ENCODE data around the gene LZIC. TPM values are rescaled to one million over a fixed set of nuclear protein-coding genes. Genes with fewer than 3 reads are reported as not detected.
"Not testable (repeated sequence)": the region's sequence is repeated elsewhere in the genome, so short reads cannot be mapped to it uniquely, and the experiment has no call there.

The LZIC gene
- 22.4 and 24.2 TPM in 2 replicates for total RNA-seq (2014; rRNA removed; shearing (Covaris generic))
- polyA plus RNA-seq (2015; cell fraction: cytosol; rRNA removed) = 30.8 and 38.1 TPM in 2 replicates
- polyA plus RNA-seq (2015; cell fraction: nucleus; rRNA removed) = 14.2 and 17.9 TPM in 2 replicates

DNA sequence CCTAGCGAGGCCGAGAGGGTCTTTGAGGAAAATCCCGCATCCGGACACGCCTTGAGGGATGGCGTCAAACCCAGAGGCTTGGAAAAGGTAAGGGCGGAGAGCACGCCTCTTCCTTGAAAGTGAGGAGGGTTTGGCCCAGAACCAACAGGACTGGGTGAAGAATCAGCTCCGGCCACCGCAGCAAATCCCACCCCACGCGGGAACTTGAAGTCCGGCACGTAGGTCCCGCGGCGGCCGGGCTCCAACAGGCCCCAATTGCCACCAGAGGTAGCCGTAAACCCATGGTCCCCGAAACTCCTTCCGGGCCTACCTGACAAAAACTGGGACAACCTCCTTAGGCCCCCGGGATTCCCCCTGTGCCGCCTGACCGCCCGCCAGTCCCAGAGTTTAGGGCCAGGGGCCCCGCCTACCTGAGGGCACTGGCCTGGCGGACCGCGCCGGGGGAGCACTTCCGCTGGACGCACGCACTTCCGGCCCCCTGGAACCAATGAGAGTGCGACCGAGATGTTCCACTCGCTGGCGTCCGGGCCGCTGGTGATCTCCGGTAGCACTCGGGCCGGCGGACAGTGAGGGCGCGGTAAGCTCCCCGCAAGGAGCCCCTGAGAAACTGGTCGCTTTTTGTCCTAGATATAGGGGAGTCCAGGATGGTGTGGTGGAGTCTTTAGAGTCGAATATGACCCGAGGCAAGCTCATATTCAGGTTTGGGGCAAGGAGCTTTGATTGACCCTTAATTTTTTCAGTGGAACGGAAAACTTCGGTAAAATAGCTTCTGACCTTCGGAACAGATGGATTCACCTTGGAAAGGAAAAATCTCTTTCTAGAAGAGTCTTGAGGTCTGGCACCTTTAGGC, at the start of gene LZIC, which contains the start of gene NMNAT1:
TSS of gene LZIC (minus strand) at position 453 of the 850 bp plus-strand sequence. CDS start 6,772 bp downstream, outside the sequence.
TSS of gene NMNAT1 (plus strand) at position 537 of the 850 bp plus-strand sequence. CDS start 28,599 bp downstream, outside the sequence.
- DNase-seq (ENCODE audit: low read depth) = peak; percentile 89

GRCh38 chr1:9992910-9993309, 49.7 kb upstream of the LZIC start:
- DNase-seq (ENCODE audit: low read depth) = no peak

GRCh38 chr1:9990944-9991343, 47.8 kb upstream of the LZIC start:
- DNase-seq (ENCODE audit: low read depth) = peak; percentile 33

DNA sequence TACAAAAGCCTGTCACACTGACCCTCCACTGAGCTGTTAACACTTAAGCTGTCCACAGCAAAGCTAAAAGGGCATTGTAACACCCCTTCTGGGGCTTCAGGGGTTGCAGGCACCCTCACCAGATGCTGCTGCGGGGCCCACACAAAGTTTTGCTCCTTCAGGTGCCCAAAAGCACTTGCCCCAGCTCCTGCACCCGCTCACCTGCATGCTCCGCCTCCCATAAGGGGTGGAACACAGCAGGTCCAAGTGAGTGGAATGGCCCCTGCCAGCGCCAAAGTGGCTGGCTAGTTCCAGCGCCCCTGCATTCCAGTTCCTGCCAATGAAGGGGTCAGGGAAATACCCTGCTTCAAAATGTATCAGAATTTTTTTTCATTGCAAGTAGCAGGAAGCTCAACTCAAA, 46.6 kb upstream of the LZIC start:
- no peak for DNase-seq (ENCODE audit: low read depth)

DNA sequence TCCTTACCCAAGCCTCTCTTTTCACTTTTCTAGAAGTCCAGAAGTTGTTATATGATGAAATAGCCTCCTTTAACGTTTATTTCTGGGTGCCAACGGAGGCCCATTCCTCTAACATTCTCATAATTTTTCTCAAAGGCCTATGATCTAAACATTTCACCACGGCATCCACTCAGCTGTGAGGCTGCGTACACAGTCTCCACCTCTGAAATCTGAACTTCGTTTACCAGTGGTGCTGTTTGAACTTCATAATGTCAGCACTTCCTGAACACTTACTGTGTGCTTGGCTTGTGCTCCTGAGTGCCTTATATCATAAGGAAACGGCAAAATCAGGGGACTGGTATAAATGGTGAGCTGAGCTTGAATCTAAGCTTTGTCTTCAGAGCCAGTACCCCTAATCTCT, 41.8 kb upstream of the LZIC start:
- no peak for DNase-seq (ENCODE audit: low read depth)

- DNase-seq (ENCODE audit: low read depth) = no peak
These were observed 41.1 kb upstream of the LZIC start for GRCh38 chr1:9984253-9984652.

GRCh38 chr1:9960706-9961562, 17.7 kb upstream of the LZIC start:
- DNase-seq (ENCODE audit: low read depth) = no peak

DNA sequence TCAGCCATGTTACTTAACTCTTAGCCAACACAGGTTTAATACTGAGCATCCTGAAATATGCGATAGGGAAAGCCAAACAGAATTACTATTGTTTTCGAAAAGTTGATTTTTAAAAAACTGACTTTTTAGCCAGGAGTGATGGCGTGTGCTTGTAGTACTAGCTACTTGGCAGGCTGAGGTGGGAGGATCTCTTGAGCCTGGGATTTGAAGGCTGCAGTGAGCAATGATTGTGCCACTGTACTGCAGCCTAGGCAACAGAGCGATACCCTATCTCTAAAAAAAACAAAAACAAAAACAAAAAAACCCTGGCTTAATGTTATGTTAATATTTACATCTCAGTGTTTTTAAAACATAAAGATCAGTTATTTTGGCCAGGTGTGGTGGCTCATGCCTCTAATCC, 16.8 kb upstream of the LZIC start:
- no peak for DNase-seq (ENCODE audit: low read depth)

- no peak for DNase-seq (ENCODE audit: low read depth)
These were observed 14.5 kb upstream of the LZIC start for GRCh38 chr1:9957726-9958125.

DNA sequence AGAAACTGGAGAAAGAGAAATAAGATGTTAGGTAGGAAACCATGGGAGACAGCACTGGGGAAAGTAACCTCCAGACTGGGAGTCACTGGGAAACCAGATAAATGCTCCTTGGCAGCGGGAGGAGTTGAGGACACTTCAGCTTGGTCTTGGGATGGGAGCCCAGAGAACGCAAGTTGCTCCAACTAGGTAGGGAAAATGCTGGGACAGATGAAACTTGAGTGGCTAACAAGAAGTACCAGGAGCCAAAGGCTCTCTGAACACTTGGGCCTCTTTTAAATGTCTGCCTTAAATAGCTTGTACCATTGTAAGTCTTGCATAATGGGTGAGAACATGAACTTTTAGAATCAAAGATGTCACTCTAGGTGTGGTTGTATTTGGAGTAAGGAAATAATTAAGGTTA, 3.1 kb upstream of the LZIC start:
- no peak for DNase-seq (ENCODE audit: low read depth)

DNA sequence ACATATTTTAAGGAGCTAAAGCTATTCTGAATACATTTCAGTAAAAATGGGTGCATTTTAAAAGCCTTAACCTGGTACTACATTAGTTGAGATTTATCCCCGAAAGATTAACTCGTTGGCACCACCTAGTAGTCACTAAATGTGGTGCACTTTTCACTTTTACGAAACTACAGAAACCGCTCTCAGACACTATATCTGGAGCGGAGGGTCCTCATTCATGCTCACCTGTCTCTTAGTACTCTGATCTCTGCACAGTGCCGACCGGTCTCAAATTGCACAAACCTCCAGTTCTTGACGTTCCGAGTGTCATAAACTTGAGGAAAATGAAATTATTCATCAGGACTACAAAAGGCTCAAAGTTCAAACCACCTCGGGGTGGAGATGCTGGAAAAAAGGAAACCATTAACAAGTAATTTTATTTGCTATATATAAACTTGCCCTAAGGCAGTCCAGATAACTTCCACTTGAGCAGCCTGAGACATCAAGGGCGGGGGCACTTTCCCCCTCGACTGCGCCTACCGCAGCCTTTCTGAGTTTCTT, 722 bp downstream of the LZIC start:
- peak; percentile 60 for DNase-seq (ENCODE audit: low read depth)

DNA sequence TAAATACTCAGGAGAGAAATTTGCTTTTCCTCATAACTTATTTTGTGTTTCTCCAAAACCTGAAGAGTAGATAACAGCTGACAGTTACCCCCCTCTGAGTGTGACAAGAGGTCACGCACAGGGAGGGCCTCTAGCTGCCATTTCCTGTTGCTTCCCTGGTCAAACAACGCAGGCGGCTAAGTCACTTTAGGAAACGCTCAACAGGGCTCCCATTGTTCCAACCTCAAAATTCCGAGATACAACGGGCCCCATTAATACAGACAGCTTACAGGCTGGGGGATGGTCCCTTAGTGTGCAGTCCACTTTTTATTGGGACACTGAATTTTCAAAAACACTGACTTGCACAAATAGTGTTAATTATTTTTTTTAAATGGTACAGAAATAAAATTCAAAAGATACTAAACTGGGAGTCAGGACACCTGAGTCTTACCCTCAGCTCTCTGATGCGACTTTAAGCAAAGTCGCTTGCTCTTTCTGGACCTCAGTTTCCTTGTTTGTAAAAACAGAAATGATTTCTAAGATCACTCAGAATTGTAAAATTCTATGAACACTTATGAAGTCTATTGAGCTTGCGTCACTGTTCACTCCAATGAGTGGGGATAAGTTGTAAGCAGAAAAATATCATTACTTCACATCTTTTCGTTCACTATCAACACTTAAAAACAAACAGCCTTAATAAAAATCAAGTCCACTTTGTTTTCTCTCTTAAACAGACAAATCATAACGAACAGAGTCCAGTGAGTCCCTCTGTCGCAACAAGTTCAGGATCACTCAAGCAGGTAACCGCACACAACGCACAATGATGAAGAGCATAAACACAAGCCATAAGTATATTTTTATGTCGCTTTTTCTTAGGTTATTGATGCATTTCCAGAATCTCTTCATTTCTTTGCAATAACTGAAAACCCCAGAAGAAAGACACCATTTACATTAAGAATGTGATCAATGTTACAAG, 13.5 kb downstream of the LZIC start:
- no peak for DNase-seq (ENCODE audit: low read depth)

DNA sequence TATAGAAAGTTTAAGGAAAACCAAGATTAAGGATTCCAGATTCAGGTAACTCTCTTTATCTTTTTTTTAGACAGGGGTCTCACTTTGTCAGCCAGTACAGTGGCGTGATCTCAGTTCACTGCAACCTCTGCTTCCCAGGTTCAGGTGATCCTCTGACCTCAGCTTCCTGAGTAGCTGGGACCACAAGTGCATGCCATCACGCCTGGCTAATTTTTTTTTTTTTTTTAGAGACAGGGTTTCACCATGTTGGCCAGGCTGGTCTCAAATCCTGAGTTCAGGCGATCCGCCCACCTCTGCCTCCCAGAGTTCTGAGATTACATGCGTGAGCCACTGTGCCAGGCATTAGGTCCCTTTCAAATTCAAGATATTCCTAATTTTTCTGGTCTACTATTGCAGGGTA, 15.9 kb downstream of the LZIC start:
- DNase-seq (ENCODE audit: low read depth) = no peak

DNA sequence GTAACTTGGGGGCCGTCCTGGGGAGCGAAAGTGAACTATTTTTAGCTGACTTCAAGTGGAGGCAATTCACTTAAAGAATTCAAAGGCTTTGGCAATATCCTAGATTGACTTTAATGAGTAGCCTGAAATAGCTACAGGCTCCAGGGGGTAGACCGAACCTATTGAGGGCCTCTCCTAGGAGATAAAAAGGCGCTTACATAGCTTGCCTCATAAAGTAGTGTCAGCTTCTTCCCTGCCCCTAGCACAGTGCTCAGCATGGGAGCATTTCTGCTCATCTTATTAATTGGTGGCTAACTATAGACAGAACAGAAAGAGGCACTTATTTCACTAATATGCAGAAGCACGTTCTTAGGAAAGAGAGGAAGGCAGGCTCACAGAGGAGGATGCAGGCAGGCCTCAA, 20.8 kb downstream of the LZIC start:
- no peak for DNase-seq (ENCODE audit: low read depth)

- no peak for DNase-seq (ENCODE audit: low read depth)
These were observed 22.6 kb downstream of the LZIC start for GRCh38 chr1:9920606-9921005.

GRCh38 chr1:9917901-9918300, 25.3 kb downstream of the LZIC start:
- no peak for DNase-seq (ENCODE audit: low read depth)

DNA sequence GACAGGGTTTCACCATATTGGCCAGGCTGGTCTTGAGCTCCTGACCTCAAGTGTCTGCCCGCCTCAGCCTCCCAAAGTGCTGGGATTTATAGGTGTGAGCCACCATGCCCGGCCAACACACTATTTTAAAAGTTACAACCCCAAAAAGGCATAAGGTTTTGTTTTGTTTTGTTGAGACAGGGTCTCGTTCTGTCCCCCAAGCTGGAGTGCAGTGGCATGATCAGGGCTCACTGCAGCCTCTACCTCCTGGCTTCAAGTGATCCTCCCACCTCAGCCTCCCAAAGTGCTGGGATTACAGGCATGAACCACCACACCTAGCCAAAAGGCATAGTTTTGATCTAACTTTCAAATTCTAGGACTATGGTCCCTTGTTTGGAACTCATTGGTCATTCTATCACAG, 25.7 kb downstream of the LZIC start:
- not testable (repeated sequence) for DNase-seq (ENCODE audit: low read depth)

GRCh38 chr1:9916452-9916851, 26.7 kb downstream of the LZIC start:
- DNase-seq (ENCODE audit: low read depth) = no peak

- no peak for DNase-seq (ENCODE audit: low read depth)
These were observed 28.6 kb downstream of the LZIC start for GRCh38 chr1:9914610-9914937.

GRCh38 chr1:9912264-9912936, 30.8 kb downstream of the LZIC start:
- no peak for DNase-seq (ENCODE audit: low read depth)
